Stimulated activated CD4-positive, alpha-beta T cell treated with anti-CD3 and anti-CD28 coated beads, Interleukin-1b, Interleukin-23, amount 100 ng/mL, for 4 hours (primary cell): ENCODE measurements around the gene ANO1.

Source experiments
- DNase-seq, 2 donors: peaks; one replicate each; pipeline ENCODE4 v3.0.0-alpha.2; 2020; ENCODE audit warnings: low read depth in 2 of 2

ANO1 gene

GRCh38 chr11:70137383-70137782 is 59.3 kb downstream of the ANO1 start:
- no peak for DNase-seq

GRCh38 chr11:70138403-70138802 is 60.3 kb downstream of the ANO1 start:
- no peak for DNase-seq

- DNase-seq = no peak
Measured at GRCh38 chr11:70139785-70140410, 61.8 kb downstream of the ANO1 start.

- no peak for DNase-seq
Measured at GRCh38 chr11:70140711-70141485, 62.8 kb downstream of the ANO1 start.

GRCh38 chr11:70141486-70142220 is 63.5 kb downstream of the ANO1 start:
- DNase-seq = peak in 1 of 2 donors; percentile 14

GRCh38 chr11:70142221-70142875 is 64.2 kb downstream of the ANO1 start:
- no peak for DNase-seq

GRCh38 chr11:70144262-70144661 is 66.1 kb downstream of the ANO1 start:
- no peak for DNase-seq

- DNase-seq = no peak
Measured at GRCh38 chr11:70145071-70145470, 67.0 kb downstream of the ANO1 start.

- no peak for DNase-seq
Measured at GRCh38 chr11:70145841-70146240, 67.7 kb downstream of the ANO1 start.

- no peak for DNase-seq
Measured at GRCh38 chr11:70146299-70146698, 68.2 kb downstream of the ANO1 start.

GRCh38 chr11:70146895-70147520 is 68.9 kb downstream of the ANO1 start:
- DNase-seq = no peak

GRCh38 chr11:70147668-70148067 is 69.6 kb downstream of the ANO1 start:
- no peak for DNase-seq

- DNase-seq = no peak
Measured at GRCh38 chr11:70151671-70152070, 73.6 kb downstream of the ANO1 start.

GRCh38 chr11:70153133-70153727 is 75.1 kb downstream of the ANO1 start:
- DNase-seq = no peak

GRCh38 chr11:70155386-70155785 is 77.3 kb downstream of the ANO1 start:
- no peak for DNase-seq

- no peak for DNase-seq
Measured at GRCh38 chr11:70156291-70157037, 78.3 kb downstream of the ANO1 start.

GRCh38 chr11:70158201-70158600 is 80.1 kb downstream of the ANO1 start:
- no peak for DNase-seq

GRCh38 chr11:70158757-70159389 is 80.8 kb downstream of the ANO1 start:
- no peak for DNase-seq

GRCh38 chr11:70159627-70160570 is 81.8 kb downstream of the ANO1 start:
- DNase-seq = no peak
